ENCODE data around the gene EEFSEC.

DNA sequence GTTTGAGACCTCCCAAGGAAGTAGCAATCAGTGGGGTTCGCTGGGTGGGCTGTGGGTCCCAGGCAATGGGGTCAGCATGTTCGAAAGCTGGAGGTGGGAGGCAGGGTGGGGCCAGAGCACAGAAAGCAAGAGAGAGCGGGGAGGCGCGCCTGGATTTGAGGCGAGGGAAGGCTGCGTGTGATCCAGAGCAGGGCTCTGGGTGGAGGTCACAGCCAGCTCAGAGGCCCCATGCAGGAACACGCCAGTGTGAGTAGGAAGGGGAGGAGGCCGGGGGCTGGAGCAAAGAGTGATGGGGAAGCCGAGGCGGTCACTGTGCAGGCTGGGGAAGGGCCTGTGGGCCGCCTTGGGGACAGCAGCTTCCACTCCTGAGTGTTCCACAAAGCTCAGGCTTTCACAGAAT lies 304.7 kb downstream of the EEFSEC start:
- TF ChIP-seq POLR2A (IDR thresholded peaks at IDR 0.05; ENCODE audit: low read depth, low read length) (no peak), POLR2AphosphoS5 (IDR thresholded peaks at IDR 0.05; ENCODE audit: low read depth, low read length) (no peak)

All from GM12892 (cell line).